ENCODE results near the gene GSE1. TPM values are rescaled to one million over a fixed set of nuclear protein-coding genes. Genes with fewer than 3 reads are reported as not detected.

Gene GSE1
- total RNA-seq, 1 experiment from 2014 or later: 42.7 TPM

- H3K27ac ChIP-seq: no peak overlapping the region
- H3K36me3 ChIP-seq: peaks cover 97% of the 10 kb centered on the region
- H3K4me1 ChIP-seq (replicated peaks): no peaks in the 10 kb centered on the region
- H3K27me3 ChIP-seq (replicated peaks): no peaks in the 10 kb centered on the region
- no peak for DNase-seq (ENCODE audit: low read depth in 1 of 2, low spot score in 2 of 2)
- no peak overlapping the region for H3K4me3 ChIP-seq
- H3K9me3 ChIP-seq (replicated peaks): no peaks in the 10 kb centered on the region
Observed at GRCh38 chr16:85663891-85664321, 50.8 kb downstream of the GSE1 start.

- Histone ChIP-seq H3K27ac (no peak overlapping the region), H3K4me1 (replicated peaks) (no peaks in the 10 kb centered on the region), H3K4me3 (no peak overlapping the region), H3K36me3 (peaks cover 97% of the 10 kb centered on the region), H3K9me3 (replicated peaks) (no peaks in the 10 kb centered on the region), H3K27me3 (replicated peaks) (no peaks in the 10 kb centered on the region)
- no peak for DNase-seq (ENCODE audit: low read depth in 1 of 2, low spot score in 2 of 2)
Observed at GRCh38 chr16:85664580-85665372, 51.7 kb downstream of the GSE1 start.

GRCh38 chr16:85665373-85665740, 52.2 kb downstream of the GSE1 start:
- H3K9me3 ChIP-seq (replicated peaks): no peaks in the 10 kb centered on the region
- peaks cover 95% of the 10 kb centered on the region for H3K36me3 ChIP-seq
- no peaks in the 10 kb centered on the region for H3K27me3 ChIP-seq (replicated peaks)
- no peak for DNase-seq (ENCODE audit: low read depth in 1 of 2, low spot score in 2 of 2)
- no peak overlapping the region for H3K4me3 ChIP-seq
- H3K27ac ChIP-seq: no peak overlapping the region
- no peaks in the 10 kb centered on the region for H3K4me1 ChIP-seq (replicated peaks)

- H3K27ac ChIP-seq: no peak overlapping the region
- no peaks in the 10 kb centered on the region for H3K27me3 ChIP-seq (replicated peaks)
- peaks cover 95% of the 10 kb centered on the region for H3K36me3 ChIP-seq
- H3K9me3 ChIP-seq (replicated peaks): no peaks in the 10 kb centered on the region
- DNase-seq (ENCODE audit: low read depth in 1 of 2, low spot score in 2 of 2): no peak
- H3K4me3 ChIP-seq: no peak overlapping the region
- no peaks in the 10 kb centered on the region for H3K4me1 ChIP-seq (replicated peaks)
Observed at GRCh38 chr16:85665929-85666328, 52.8 kb downstream of the GSE1 start.

- Histone ChIP-seq H3K27ac (no peak overlapping the region), H3K36me3 (peaks cover 93% of the 10 kb centered on the region), H3K27me3 (replicated peaks) (no peaks in the 10 kb centered on the region), H3K4me3 (no peak overlapping the region), H3K4me1 (replicated peaks) (no peaks in the 10 kb centered on the region), H3K9me3 (replicated peaks) (no peaks in the 10 kb centered on the region)
- no peak for DNase-seq (ENCODE audit: low read depth in 1 of 2, low spot score in 2 of 2)
Observed at GRCh38 chr16:85667261-85667660, 54.1 kb downstream of the GSE1 start.

- Histone ChIP-seq H3K4me3 (no peak overlapping the region), H3K27me3 (replicated peaks) (no peaks in the 10 kb centered on the region), H3K27ac (no peak overlapping the region), H3K36me3 (peaks cover 93% of the 10 kb centered on the region), H3K9me3 (replicated peaks) (no peaks in the 10 kb centered on the region), H3K4me1 (replicated peaks) (no peaks in the 10 kb centered on the region)
- DNase-seq (ENCODE audit: low read depth in 1 of 2, low spot score in 2 of 2): no peak
Observed at GRCh38 chr16:85667841-85668413, 54.8 kb downstream of the GSE1 start.

GRCh38 chr16:85668676-85669424, 55.7 kb downstream of the GSE1 start:
- H3K27ac ChIP-seq: no peak overlapping the region
- no peaks in the 10 kb centered on the region for H3K9me3 ChIP-seq (replicated peaks)
- DNase-seq (ENCODE audit: low read depth in 1 of 2, low spot score in 2 of 2): no peak
- H3K36me3 ChIP-seq: peaks cover 93% of the 10 kb centered on the region
- no peak overlapping the region for H3K4me3 ChIP-seq
- no peaks in the 10 kb centered on the region for H3K4me1 ChIP-seq (replicated peaks)
- no peaks in the 10 kb centered on the region for H3K27me3 ChIP-seq (replicated peaks)

- Histone ChIP-seq H3K9me3 (replicated peaks) (no peaks in the 10 kb centered on the region), H3K36me3 (peaks cover 93% of the 10 kb centered on the region), H3K4me3 (no peak overlapping the region), H3K4me1 (replicated peaks) (no peaks in the 10 kb centered on the region), H3K27ac (no peak overlapping the region), H3K27me3 (replicated peaks) (no peaks in the 10 kb centered on the region)
- DNase-seq (ENCODE audit: low read depth in 1 of 2, low spot score in 2 of 2): no peak
Observed at GRCh38 chr16:85670840-85671239, 57.7 kb downstream of the GSE1 start.

GRCh38 chr16:85673529-85674417, 60.7 kb downstream of the GSE1 start:
- Histone ChIP-seq H3K4me1 (replicated peaks) (no peaks in the 10 kb centered on the region), H3K27ac (no peak overlapping the region), H3K9me3 (replicated peaks) (no peaks in the 10 kb centered on the region), H3K27me3 (replicated peaks) (no peaks in the 10 kb centered on the region), H3K36me3 (peaks cover 94% of the 10 kb centered on the region), H3K4me3 (no peak overlapping the region)
- no peak for DNase-seq (ENCODE audit: low read depth in 1 of 2, low spot score in 2 of 2)

GRCh38 chr16:85674418-85674755, 61.3 kb downstream of the GSE1 start:
- Histone ChIP-seq H3K27me3 (replicated peaks) (no peaks in the 10 kb centered on the region), H3K36me3 (peaks cover 94% of the 10 kb centered on the region), H3K9me3 (replicated peaks) (no peaks in the 10 kb centered on the region), H3K27ac (no peak overlapping the region), H3K4me3 (no peak overlapping the region), H3K4me1 (replicated peaks) (no peaks in the 10 kb centered on the region)
- no peak for DNase-seq (ENCODE audit: low read depth in 1 of 2, low spot score in 2 of 2)

- Histone ChIP-seq H3K9me3 (replicated peaks) (no peaks in the 10 kb centered on the region), H3K27me3 (replicated peaks) (no peaks in the 10 kb centered on the region), H3K4me1 (replicated peaks) (no peaks in the 10 kb centered on the region), H3K27ac (no peak overlapping the region), H3K36me3 (peaks cover 94% of the 10 kb centered on the region), H3K4me3 (no peak overlapping the region)
- DNase-seq (ENCODE audit: low read depth in 1 of 2, low spot score in 2 of 2): no peak
Observed at GRCh38 chr16:85674828-85675227, 61.7 kb downstream of the GSE1 start.

- DNase-seq (ENCODE audit: low read depth in 1 of 2, low spot score in 2 of 2): peak in 1 of 2 experiments; percentile 23
- H3K9me3 ChIP-seq (replicated peaks): no peaks in the 10 kb centered on the region
- H3K4me1 ChIP-seq (replicated peaks): no peaks in the 10 kb centered on the region
- H3K4me3 ChIP-seq: no peak overlapping the region
- no peaks in the 10 kb centered on the region for H3K27me3 ChIP-seq (replicated peaks)
- peaks cover 97% of the 10 kb centered on the region for H3K36me3 ChIP-seq
- H3K27ac ChIP-seq: no peak overlapping the region
Observed at GRCh38 chr16:85675251-85675874, 62.2 kb downstream of the GSE1 start.

GRCh38 chr16:85676466-85676865, 63.3 kb downstream of the GSE1 start:
- Histone ChIP-seq H3K4me3 (no peak overlapping the region), H3K4me1 (replicated peaks) (no peaks in the 10 kb centered on the region), H3K27ac (no peak overlapping the region), H3K27me3 (replicated peaks) (no peaks in the 10 kb centered on the region), H3K9me3 (replicated peaks) (no peaks in the 10 kb centered on the region), H3K36me3 (peaks cover 97% of the 10 kb centered on the region)
- no peak for DNase-seq (ENCODE audit: low read depth in 1 of 2, low spot score in 2 of 2)

All from SJSA1 (cell line).